Testis (tissue), 3 donors: ENCODE results near the gene NRIP1. TPM values are rescaled to one million over a fixed set of nuclear protein-coding genes. Genes with fewer than 3 reads are reported as not detected.

Experiments used
- DNase-seq: peaks from one replicate; pipeline ENCODE4 v3.0.0-alpha.2; 2019
- H3K27ac ChIP-seq, 2 donors: fragments of 200-600 bp; sonication (generic); one replicate each; pipeline ENCODE4 v1.5.1; 2019
- H3K27me3 ChIP-seq: fragments of 200-600 bp; sonication (generic); one replicate; pipeline ENCODE4 v1.5.1; 2019
- H3K36me3 ChIP-seq: fragments of 200-600 bp; sonication (generic); one replicate; pipeline ENCODE4 v1.5.1; 2017; ENCODE audit warnings: low read depth; ENCODE audit errors: missing control alignments
- H3K4me1 ChIP-seq: fragments of 200-600 bp; sonication (generic); one replicate; pipeline ENCODE4 v1.5.1; 2019
- H3K4me3 ChIP-seq, 2 donors: fragments of 200-600 bp; sonication (generic); one replicate each; pipeline ENCODE4 v1.5.1; 2017 to 2019
- H3K9me3 ChIP-seq: fragments of 200-600 bp; sonication (generic); one replicate; pipeline ENCODE4 v1.5.1; 2017
- POLR2A ChIP-seq: fragments of 450-650 bp; IDR thresholded peaks from one replicate; pipeline ENCODE4 v1.6.1; 2017; ENCODE audit warnings: antibody characterized with exemption, mild to moderate bottlenecking, moderate library complexity
- whole genome bisulfite sequencing, 2 donors: methylation state at CpG; one replicate each; pipeline ENCODE4 v1.1.5; 2018; 5-methylcytosine and 5-hydroxymethylcytosine counted together
- intact Hi-C: fragments of 100-400 bp; cut with DNase I; formaldehyde crosslinking; loops from one replicate; pipeline ENCODE4 v1.15.1; 2023; ENCODE audit warnings: low total_unique reads
- polyA plus RNA-seq: library from polyadenylated mRNA; stranded (reverse); fragments of 350-450 nt; fragmentation: Illumina TruSeq; extraction: RNeasy Lipid Tissue Mini Kit (QIAGEN cat#74804); gene quantifications from one replicate; pipeline ENCODE4 v1.2.3, GENCODE V29; 2014; ENCODE audit warnings: low read depth, low replicate concordance; ENCODE audit not compliant: insufficient read depth
- total RNA-seq, 2 donors: library from RNA; depleted of rRNA; stranded (reverse); fragments of >200 nt; gene quantifications; one replicate each; pipeline ENCODE4 v1.2.3, GENCODE V29; 2016
- TF ChIP-seq, protein P1 (sequence below), 3 experiments: fragments of 450-650 bp in 2 of 3; fragments of 200-600 bp in 1 of 3; sonication (generic) in 1 of 3; IDR thresholded peaks; one replicate each; pipeline ENCODE4 v1.5.1; 2016 to 2019; ENCODE audit warnings: antibody characterized with exemption in 3 of 3, mild to moderate bottlenecking in 2 of 3, moderate library complexity in 1 of 3

Gene NRIP1
- total and polyA plus RNA-seq, 3 donors from 2014 or later, result 18.0 to 36.1 (median 26.8) TPM

DNA sequence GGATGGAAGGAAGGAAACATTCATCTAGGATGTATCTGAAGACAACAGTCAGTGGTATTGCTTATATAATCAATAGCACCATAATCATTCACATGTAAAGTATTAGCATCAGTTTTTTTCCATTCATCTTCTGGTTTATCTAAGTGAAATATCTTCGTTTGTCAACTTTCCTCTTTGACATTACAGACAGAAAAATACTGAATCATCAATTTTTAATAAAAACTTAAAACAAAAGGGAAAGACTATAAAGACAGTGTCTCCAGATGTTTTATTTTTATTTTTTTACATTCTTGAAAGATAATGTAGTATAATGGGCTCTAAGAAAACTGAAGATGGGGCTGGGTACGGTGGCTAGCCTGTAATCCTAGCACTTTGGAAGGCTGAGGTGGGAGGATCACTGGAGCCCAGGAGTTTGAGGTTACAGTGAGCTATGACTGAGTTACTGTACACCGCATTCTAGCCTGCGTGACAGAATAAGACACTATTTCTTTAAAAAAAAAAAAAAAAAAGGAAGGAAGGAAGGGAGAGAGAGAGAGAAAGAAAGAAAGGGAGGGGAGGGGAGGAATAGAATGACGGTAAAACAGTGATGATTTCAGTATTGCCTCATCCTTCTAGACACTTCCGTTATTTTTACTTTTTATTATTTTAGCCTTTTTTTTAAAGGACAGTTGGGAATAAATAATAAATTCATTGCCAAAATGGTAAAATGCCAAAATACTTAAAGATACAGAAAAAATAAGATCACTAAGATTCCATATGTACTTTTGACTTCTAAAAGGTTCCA lies 89.5 kb downstream of the NRIP1 start:
- intact Hi-C loops, result no loop called here
- no peak overlapping the region for H3K27ac ChIP-seq
- no peak for TF ChIP-seq POLR2A
- TF ChIP-seq, protein P1, sequence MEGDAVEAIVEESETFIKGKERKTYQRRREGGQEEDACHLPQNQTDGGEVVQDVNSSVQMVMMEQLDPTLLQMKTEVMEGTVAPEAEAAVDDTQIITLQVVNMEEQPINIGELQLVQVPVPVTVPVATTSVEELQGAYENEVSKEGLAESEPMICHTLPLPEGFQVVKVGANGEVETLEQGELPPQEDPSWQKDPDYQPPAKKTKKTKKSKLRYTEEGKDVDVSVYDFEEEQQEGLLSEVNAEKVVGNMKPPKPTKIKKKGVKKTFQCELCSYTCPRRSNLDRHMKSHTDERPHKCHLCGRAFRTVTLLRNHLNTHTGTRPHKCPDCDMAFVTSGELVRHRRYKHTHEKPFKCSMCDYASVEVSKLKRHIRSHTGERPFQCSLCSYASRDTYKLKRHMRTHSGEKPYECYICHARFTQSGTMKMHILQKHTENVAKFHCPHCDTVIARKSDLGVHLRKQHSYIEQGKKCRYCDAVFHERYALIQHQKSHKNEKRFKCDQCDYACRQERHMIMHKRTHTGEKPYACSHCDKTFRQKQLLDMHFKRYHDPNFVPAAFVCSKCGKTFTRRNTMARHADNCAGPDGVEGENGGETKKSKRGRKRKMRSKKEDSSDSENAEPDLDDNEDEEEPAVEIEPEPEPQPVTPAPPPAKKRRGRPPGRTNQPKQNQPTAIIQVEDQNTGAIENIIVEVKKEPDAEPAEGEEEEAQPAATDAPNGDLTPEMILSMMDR (IDR thresholded peaks at IDR 0.05), result no peak
- no peaks in the 10 kb centered on the region for H3K36me3 ChIP-seq
- H3K27me3 ChIP-seq, result no peaks in the 10 kb centered on the region
- H3K4me1 ChIP-seq, result peaks cover 3% of the 10 kb centered on the region
- no peaks in the 10 kb centered on the region for H3K9me3 ChIP-seq
- H3K4me3 ChIP-seq, result no peak overlapping the region
- DNase-seq, result no peak
- WGBS, 2 donors, result 74 to 77% methylated on average over 6 of the region's 6 CpGs

DNA sequence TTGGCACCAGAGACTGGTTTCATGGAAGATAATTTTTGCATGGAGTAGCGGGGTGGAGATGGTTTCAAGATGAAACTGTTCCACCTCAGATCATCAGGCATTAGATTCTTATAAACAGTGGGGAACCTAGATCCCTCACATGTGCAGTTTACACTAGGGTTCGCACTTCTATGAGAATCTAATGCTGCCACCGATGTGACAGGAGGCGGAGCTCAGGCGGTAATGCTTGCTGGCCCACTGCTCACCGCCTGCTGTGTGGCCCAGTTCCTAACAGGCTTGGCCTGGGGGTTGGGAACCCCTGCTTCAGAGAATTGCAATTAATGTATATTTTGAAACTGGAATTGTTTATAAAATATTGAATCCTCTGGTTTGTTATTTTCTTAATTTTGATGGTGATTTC lies 92.1 kb downstream of the NRIP1 start:
- no peaks in the 10 kb centered on the region for H3K4me1 ChIP-seq
- no peak for DNase-seq
- H3K27ac ChIP-seq, result no peak overlapping the region
- H3K36me3 ChIP-seq, result no peaks in the 10 kb centered on the region
- no peak overlapping the region for H3K4me3 ChIP-seq
- 93% methylated on average over 6 of the region's 6 CpGs for WGBS, 2 donors
- intact Hi-C loops, result no loop called here
- TF ChIP-seq, protein P1 (IDR thresholded peaks at IDR 0.05), result no peak
- no peak for TF ChIP-seq POLR2A
- H3K27me3 ChIP-seq, result no peaks in the 10 kb centered on the region
- no peaks in the 10 kb centered on the region for H3K9me3 ChIP-seq

- intact Hi-C loops, result no loop called here
Observed at GRCh38 chr21:14968821-14969220, 96.0 kb downstream of the NRIP1 start.

DNA sequence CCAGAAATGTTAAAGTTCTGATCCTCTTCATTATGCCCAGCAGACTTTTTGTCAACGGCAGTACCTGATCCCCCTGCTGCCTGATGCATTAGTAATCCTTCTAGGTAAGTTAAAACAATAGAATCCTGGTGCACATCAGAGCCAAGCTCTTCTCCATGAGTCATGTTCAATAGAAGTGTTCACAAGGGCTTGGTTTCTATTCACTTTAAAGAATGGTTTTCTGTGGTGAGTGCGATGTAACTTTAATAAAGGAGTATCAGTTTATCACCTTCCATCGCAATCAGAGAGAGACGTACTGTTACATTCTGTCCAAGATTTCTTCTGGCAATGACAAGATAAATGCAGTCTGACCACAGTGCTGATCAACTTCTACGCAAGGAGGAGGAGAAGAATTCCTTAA lies 96.8 kb downstream of the NRIP1 start:
- no peaks in the 10 kb centered on the region for H3K36me3 ChIP-seq
- TF ChIP-seq POLR2A, result no peak
- TF ChIP-seq, protein P1 (IDR thresholded peaks at IDR 0.05), result no peak
- 63 to 74% methylated on average over 5 of the region's 5 CpGs for WGBS, 2 donors
- H3K27ac ChIP-seq, result no peak overlapping the region
- H3K27me3 ChIP-seq, result no peaks in the 10 kb centered on the region
- DNase-seq, result no peak
- no peaks in the 10 kb centered on the region for H3K9me3 ChIP-seq
- H3K4me1 ChIP-seq, result no peaks in the 10 kb centered on the region
- no peak overlapping the region for H3K4me3 ChIP-seq
- intact Hi-C loops, result no loop called here

More at GRCh38 chr21:14968821-14969220, 96.0 kb downstream of the NRIP1 start:
- Histone ChIP-seq H3K9me3 (no peaks in the 10 kb centered on the region), H3K4me3 (no peak overlapping the region), H3K36me3 (no peaks in the 10 kb centered on the region), H3K27me3 (no peaks in the 10 kb centered on the region), H3K27ac (no peak overlapping the region), H3K4me1 (no peaks in the 10 kb centered on the region)
- TF ChIP-seq POLR2A, result no peak
- TF ChIP-seq, protein P1 (IDR thresholded peaks at IDR 0.05), result no peak
- 61 to 86% methylated on average over 1 of the region's 1 CpG for whole genome bisulfite sequencing, 2 donors
- no peak for DNase-seq

- TF ChIP-seq POLR2A, result no peak
- TF ChIP-seq, protein P1 (IDR thresholded peaks at IDR 0.05), result no peak
- no peaks in the 10 kb centered on the region for H3K4me1 ChIP-seq
- H3K4me3 ChIP-seq, result no peak overlapping the region
- no peaks in the 10 kb centered on the region for H3K27me3 ChIP-seq
- no peaks in the 10 kb centered on the region for H3K36me3 ChIP-seq
- no peak overlapping the region for H3K27ac ChIP-seq
- no peaks in the 10 kb centered on the region for H3K9me3 ChIP-seq
- no peak for DNase-seq
- 80 to 89% methylated on average over 6 of the region's 6 CpGs for WGBS, 2 donors
- intact Hi-C loops, result no loop called here
Observed at GRCh38 chr21:14964621-14965020, 100.2 kb downstream of the NRIP1 start.
